HG02970 (cell line): ENCODE data around the gene FHIP2A.
A peak's percentile ranks its signal among the peaks of the same experiment; 100 is the strongest.
"Not testable (repeated sequence)": the region's sequence is repeated elsewhere in the genome, so short reads cannot be mapped to it uniquely, and the experiment has no call there.

Experiments
- ATAC-seq: cut with Tn5 transposase; IDR thresholded peaks from one replicate; pipeline ENCODE4 v1.9.1; 2021; ENCODE audit warnings: mild to moderate bottlenecking, moderate library complexity, moderate number of reproducible peaks; ENCODE audit not compliant: unreplicated experiment, low FRiP score

FHIP2A gene, protein sequence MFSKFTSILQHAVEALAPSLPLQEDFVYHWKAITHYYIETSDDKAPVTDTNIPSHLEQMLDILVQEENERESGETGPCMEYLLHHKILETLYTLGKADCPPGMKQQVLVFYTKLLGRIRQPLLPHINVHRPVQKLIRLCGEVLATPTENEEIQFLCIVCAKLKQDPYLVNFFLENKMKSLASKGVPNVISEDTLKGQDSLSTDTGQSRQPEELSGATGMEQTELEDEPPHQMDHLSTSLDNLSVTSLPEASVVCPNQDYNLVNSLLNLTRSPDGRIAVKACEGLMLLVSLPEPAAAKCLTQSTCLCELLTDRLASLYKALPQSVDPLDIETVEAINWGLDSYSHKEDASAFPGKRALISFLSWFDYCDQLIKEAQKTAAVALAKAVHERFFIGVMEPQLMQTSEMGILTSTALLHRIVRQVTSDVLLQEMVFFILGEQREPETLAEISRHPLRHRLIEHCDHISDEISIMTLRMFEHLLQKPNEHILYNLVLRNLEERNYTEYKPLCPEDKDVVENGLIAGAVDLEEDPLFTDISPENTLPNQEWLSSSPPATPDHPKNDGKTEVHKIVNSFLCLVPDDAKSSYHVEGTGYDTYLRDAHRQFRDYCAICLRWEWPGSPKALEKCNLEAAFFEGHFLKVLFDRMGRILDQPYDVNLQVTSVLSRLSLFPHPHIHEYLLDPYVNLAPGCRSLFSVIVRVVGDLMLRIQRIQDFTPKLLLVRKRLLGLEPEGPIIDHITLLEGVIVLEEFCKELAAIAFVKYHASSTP

DNA sequence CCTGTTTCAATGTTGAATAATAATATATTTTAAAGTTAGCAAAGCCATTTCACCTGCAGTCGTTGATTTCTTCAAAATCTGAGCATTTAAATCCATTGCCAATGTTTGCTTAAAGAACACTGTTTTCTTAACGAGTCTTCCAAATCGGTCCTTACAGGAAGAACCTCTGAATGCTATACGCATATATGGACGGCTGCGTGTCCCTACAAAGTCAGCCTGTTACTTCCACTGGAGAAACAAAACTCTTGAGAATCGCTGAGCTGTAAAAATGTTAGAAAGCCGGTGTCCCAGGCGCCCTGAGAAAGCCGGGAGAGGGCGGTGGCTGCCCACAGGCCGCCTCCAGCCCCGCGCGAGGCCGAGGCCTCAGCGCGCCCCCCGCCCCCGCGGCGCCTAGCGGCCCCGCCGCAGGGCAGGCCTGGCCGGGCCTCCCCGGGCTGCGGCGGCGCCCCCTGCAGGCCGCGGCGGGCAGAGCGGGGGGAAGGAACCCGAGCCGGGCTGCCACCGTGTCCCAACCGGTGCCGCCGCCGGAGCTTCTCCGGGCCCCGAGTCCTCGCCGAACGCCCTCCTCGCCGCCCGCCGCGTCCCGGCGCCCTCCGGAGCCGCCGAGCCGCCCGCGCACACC lies at the start of gene FHIP2A:
FHIP2A (plus strand) TSS at position 488 of the 622 bp plus-strand sequence. CDS start 299 bp downstream, outside the sequence.
- ATAC-seq, result peak; percentile 84

DNA sequence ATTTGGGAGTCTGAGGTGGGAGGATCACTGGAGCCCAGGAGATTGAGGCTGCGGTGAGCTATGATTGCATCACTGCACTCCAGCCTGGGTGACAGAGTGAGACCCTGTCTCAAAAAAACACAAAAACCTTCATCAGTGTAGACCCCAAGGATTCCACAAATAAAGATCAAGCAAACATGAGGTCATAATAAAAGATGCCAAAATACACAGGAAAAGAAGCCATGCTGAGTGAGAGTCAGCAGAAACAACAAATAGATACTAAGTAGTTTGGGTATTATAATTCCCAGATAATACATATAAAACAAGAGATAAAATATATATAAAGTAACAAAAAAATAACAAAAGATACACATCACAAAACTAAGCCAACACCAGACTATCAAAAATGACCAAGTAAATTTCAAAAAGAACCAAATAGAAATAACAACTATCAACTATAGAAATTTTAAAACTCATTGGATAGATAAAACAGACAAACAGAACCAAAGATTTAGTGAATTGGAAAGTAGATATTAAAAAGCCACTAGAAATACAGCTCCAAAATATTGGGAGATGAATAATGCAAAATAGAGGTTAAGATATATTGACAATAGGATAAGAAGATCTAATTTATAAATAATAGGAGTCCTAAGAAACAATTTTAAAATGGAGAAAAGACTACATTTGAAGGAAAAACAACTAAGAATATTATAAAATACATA lies 48.9 kb upstream of the FHIP2A start:
- ATAC-seq, result no peak

DNA sequence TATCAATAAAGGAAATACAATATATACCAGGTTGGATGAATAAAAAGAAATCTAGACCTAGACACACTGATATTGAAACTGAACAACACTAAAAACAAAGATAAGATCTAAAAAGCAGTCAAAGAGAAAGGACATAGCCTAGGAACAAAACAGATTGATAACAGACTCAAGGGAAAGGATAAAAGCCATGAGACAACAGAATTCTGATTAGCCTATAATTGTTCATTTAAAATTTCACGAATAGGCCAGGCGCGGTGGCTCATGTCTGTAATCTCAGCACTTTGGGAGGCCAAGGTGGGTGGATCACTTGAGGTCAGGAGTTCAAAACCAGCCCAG lies 48.4 kb upstream of the FHIP2A start:
- no peak for ATAC-seq

- ATAC-seq, result not testable (repeated sequence)
Observed at GRCh38 chr10:114775082-114775481, 46.5 kb upstream of the FHIP2A start.

DNA sequence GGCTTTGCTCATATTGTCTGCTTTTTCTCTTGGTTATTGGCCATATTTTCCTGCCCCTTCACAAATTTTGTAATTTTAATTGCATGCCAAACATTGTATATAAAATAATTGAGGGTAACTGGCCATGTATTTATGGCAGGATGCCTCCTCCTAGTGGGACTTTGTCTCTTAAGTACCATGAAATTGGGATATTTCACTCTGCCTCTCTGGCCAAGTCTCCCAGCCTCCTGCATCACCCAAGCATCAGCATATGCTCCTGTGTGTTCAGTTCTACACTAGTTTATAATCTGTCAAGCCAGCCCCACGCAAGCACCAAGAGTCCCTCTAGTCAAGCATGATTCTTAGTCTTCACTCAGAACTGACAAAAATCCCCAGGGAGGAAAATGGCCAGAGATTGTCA lies 44.2 kb upstream of the FHIP2A start:
- no peak for ATAC-seq

- no peak for ATAC-seq
Observed at GRCh38 chr10:114779803-114780576, 41.6 kb upstream of the FHIP2A start.

- ATAC-seq, result no peak
Observed at GRCh38 chr10:114780577-114781184, 40.9 kb upstream of the FHIP2A start.

DNA sequence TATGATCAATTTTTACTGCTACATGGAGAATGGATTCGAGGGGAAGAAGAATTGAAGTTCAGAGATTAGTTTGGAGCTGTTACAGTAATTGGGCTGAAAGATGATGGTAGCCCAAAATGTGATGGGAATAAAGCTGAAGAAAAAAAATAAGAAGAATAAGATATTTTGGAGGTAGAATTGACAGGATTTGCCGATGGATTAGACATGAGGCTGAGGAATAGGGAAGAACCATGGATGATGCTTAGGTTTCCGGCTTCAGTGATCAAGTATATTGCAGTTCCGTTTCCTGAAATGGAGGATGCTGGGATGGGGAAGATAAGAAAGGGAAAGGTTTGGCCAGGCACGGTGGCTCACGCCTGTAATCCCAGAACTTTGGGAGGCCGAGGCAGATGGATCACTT lies 38.9 kb upstream of the FHIP2A start:
- no peak for ATAC-seq

GRCh38 chr10:114783686-114784085 lies 37.9 kb upstream of the FHIP2A start:
- ATAC-seq, result no peak

DNA sequence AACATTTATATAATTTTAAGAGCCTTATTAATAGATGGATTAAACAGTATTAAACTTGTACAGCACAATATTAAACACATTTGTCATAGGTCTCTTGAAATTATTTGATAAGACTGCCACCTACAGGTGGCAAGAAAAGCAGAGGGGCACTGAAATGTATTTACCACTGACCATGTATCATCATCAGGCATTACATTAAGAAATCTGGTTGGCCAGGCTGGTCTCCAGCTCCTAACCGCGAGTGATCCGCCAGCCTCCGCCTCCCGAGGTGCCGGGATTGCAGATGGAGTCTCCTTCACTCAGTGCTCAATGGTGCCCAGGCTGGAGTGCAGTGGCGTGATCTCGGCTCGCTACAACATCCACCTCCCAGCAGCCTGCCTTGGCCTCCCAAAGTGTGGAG lies 35.1 kb upstream of the FHIP2A start:
- not testable (repeated sequence) for ATAC-seq

GRCh38 chr10:114787131-114787530 lies 34.4 kb upstream of the FHIP2A start:
- ATAC-seq, result not testable (repeated sequence)

- no peak for ATAC-seq
Observed at GRCh38 chr10:114791768-114792167, 29.8 kb upstream of the FHIP2A start.

GRCh38 chr10:114795039-114795438 lies 26.5 kb upstream of the FHIP2A start:
- no peak for ATAC-seq

DNA sequence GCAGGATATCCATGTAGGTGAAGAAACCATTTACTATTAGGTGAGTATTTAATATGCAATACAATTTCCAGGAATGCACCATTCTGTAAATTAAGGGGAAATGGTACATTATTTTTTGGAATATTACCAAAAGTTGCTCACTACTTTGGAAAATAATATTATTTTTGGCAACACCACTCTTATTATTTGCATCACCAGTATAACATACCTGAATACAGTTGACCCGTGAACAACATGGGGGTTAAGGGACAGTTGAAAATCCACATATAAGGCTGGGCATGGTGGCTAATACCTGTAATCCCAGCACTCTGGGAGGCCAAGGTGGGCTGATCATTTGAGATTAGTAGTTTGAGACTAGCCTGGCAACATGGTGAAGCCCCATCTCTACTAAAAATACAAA lies 21.2 kb upstream of the FHIP2A start:
- ATAC-seq, result no peak

DNA sequence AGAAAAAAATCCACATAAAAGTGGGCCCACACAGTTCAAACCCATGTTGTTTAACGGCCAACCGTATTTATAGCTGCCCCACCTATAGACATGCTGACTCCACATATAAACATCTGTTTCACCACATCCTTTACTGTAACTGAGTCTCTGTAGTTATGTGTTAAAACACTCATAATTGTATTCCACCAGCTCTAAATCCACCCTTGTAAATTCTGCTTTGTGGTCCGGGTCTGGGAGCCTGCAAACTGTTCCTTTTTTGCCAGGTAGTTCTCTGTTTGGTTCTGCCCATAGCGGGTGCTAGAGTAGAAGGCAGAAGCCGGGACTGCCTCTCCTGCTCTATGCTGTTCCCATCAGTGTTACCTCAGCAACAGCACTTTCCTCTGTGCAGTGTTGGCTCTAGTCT lies 20.2 kb upstream of the FHIP2A start:
- ATAC-seq, result no peak

GRCh38 chr10:114802177-114802576 lies 19.4 kb upstream of the FHIP2A start:
- ATAC-seq, result no peak

- ATAC-seq, result no peak
Observed at GRCh38 chr10:114806562-114807391, 14.8 kb upstream of the FHIP2A start.

DNA sequence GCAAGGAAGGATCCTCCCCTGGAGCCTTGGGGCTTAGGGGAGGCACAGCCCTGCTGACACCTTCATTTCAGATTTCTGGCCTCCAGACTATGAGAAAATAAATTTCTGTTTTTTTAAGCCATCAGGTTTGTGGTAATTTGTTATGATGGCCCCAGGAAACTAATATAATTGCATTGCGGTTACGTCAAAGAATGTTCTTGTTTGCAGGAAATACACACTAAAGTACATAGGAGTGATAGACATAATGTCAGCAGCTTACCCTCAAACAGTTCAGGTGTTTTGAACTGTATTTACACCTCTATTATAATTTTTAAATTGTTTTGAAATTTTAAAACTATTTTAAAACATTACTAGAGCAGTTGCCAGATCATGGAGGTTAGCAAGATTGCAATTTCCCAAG lies 12.6 kb upstream of the FHIP2A start:
- ATAC-seq, result no peak

DNA sequence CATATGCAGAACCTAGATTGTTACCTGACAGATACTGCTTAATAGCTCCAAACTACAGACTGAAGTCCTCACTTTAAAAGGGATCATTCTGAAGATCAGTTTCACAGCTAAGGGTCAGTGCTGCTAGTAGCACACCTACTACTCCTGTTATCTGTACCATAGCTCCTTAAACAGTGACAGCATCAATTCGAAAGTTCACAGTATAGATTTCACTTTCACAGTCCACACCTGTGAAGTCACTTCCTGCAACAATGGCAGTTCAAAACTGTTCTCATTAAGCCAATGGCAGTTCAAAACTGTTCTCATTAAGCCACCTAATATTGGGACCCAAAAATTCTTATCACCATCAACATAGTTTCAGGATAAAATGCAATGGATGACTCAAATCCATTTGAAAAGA lies 10.7 kb upstream of the FHIP2A start:
- peak; percentile 98 for ATAC-seq
